HG02943 (cell line): Measurements from ENCODE around the gene CPNE5.
"Not testable (repeated sequence)": the region's sequence is repeated elsewhere in the genome, so short reads cannot be mapped to it uniquely, and the experiment has no call there.

Experiments used
- ATAC-seq: cut with Tn5 transposase; IDR thresholded peaks from one replicate; pipeline ENCODE4 v1.9.1; 2021; ENCODE audit warnings: mild to moderate bottlenecking, low read depth, moderate library complexity; ENCODE audit not compliant: unreplicated experiment

CPNE5 gene

DNA sequence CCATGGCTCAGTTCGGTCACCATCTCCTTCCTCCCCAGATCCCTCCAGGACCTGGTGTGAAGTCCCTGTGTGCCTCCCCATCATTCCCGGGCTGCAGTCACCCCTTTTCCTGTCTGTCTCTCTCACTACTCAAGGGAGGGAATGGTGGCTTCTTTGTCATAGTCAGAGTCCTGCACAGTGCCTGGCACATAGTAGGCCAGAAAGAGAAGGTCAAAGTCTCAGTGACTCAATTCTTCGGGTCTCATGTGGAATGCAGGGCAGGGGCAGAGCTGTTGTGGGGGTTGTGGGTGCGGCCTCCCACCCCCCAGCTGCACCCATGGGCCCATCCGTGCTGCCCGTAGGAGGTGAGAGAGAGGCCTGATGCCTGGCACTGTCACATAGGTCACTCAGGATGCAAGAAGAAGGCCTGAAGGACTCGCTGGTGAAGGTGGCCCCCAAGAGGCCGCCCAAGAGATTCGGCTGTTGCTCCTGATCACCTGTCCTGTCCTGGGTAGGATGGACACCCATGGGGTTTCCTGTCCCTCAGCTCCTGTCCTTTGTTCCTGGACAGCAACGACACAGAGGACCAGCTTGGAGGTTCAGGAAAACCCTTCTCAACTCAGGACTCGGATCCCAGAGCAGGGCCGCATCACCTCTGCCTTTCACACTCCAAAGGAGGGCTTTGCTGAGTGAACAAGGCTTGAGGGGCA is 107.5 kb downstream of the CPNE5 start:
- no peak for ATAC-seq

DNA sequence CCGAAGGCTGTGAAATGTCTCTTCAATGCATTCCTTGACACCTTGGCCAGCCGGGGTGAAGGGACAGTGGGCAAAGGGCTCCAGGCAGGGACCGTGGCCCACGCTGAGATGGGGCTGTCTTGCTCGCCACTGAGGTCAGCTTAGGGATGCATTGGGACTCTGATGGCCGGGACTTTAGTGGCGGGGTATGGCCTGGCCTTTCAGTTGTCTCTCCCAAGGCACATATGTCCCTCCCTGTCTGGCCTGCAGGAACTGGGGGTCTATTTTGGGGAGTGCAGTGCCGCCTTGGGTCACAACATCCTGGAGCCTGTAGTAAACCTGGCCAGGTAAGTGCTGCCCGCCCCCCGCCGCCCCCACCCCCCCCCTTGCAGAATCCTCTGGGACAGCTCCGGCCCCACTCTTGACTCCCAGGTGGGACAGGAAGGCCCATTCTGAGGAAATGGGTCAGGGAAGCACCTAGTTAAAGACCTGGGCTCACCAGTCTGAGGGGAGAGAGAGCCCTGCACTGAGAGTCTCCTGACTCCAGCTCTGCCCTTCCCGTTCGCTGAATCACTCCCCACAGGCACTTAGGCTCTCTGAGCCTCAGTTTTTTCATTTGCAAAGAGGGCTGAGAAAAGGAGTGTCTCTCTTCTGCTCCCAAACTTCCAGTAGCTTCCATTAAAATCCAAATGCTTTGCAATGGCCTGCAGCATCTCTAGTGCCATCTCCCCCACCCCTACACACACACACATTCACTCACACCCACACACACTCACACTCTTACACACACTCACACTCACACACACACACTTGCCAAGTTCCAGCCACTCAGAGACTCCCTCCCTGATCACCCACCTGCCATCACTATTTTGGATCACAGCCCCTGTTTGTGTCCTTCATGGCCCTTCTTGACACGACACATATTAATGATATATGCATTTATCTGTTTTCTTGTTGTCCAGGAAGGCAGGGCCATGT is 108.5 kb downstream of the CPNE5 start:
- no peak for ATAC-seq

DNA sequence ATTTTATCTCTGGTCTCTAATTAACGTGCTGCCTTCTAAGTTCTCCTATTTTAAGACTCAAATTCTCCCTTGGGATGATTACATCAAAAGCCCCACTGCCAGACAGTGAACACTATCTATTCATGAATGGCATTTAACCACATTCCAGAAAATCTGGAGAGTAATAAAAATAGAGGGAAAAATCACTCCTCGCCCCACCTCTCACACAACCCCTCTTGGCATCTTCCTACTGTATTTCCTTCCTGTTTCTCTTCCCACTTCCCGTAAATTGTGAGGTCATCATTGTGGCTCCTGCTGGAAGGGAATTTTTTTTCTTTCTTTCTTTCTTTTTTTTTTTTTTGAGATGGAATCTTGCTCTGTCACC is 110.1 kb downstream of the CPNE5 start:
- ATAC-seq, result no peak

DNA sequence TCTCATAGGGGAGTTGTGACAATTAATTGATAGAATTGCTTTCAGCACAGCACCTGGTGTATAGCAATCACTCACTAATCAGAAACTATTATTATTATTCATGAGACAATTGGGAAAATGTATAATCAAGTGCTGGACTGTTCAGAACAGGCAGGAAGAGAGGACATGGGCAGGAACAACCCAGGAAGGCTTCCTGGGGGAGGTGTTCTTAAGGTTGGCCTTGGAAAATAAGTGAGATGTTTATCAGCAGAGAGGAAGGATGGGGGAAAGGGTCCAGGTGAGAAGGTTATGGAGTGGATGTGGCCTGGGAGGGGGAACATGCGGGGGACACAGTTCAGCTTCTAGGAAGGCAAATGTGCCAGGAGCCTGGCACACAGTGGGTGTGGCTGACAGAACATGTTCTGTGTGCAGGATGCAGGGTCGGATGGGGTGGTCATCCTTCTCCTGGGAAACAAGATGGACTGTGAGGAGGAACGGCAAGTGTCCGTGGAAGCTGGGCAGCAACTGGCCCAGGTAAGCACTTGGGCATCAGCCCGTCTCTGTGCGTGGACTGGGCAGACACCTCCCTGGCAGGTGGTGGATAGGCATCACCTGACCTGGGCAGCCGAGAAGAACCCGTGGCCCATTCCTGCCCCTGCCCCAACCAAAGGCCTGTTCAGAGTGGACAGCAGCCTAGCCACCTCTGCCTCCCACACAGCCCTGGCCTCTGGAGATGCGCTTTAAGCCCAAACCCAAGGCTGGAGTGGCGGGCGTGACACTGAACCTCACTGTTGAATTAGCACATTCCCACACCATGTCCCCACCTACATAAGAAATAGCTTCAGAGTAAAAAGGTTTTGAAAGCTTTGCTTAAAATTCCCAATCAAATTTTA is 110.7 kb downstream of the CPNE5 start:
- no peak for ATAC-seq

DNA sequence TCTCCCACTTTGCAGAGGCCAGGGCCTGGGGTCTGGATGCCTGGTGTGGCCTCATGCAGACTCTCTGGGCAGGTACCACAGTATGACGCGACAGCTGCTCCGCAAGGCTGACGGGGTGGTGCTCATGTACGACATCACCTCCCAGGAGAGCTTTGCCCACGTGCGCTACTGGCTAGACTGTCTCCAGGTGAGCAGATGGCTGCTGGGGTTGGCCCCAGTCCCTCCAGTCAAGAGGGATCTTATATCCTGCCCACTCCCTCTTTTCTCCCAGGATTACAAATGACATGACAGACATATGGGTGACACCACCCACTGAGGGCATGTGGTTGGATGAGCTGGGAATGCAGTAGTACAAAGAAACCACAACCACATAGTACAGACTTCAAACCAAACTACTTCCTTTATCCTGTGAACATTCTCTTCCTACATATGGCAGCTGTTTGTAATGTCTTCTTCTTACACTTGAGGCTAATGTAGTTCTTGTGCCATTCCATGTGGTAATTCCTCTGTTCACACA is 111.7 kb downstream of the CPNE5 start:
- ATAC-seq, result no peak

DNA sequence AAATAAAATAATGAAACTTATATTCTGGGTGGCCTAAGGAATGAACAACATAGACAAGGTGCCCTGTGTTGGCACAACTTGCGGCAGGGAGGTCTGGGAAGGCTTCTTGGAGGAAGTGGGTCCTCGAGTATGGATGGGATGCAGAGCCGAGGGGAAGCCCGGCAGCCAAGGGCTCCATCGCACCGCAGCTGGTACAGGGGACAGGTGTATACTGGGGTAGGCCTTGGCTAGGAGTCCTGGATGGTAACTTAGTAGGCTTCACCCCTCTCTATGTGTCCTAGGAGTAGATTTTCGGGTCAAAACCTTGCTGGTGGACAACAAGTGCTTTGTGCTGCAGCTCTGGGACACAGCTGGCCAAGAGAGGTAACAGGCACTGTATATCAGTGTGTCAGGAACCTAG is 113.7 kb downstream of the CPNE5 start:
- no peak for ATAC-seq

DNA sequence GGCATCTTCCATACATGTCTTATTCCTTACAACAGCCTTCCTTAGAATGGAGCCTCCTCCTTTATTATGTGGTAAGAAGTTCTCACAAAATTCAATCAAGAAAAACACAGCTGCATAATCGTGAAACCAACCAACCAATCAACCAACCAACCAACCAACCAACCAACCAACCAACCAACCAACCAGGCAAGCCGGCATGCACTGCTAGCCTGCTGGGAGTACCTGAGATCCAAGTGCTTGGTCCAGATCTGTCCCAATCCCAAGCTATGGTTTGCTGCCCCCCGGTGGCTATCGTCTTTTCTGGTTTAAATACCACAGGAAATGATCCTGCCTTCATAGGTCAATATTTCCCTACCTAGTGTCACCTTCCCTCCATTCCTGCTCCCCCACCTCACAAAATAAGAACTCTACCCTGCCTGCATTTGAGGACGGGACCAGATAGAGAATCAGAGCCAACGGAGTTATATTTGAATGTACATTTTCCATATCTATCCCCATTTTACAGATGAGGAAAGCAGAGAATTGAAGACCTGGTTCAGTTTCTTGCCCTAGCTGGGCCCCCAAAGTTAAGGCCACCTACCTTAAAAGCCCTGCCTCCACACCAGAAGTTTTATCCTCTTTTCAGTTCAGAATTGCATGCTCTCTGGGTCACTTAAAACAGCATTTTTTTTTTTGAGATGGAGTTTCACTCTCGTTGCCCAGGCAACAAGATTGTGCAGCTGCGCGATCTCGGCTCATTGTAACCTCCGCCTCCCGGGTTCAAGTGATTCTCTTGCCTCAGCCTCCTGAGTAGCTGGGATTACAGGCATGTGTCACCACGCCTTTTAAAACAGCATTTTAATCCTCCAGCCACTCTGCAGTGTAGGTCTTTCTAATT is 114.5 kb downstream of the CPNE5 start:
- no peak for ATAC-seq

DNA sequence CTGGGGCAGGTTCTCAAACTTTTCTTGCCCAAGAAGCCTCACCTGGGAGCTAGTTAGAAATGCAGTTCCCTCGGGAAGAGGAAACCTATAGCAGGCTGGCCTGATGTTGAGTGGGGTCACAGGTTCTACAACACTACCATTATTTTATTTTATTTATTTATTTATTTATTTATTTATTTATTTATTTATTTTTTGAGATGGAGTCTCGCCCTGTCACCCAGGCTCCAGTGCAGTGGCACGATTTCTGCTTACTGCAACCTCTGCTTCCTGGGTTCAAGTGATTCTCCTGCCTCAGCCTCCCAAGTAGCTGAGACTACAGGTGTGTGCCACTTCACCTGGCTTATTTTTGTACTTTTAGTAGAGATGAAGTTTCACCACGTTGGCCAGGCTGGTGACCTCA is 115.3 kb downstream of the CPNE5 start:
- ATAC-seq, result not testable (repeated sequence)

DNA sequence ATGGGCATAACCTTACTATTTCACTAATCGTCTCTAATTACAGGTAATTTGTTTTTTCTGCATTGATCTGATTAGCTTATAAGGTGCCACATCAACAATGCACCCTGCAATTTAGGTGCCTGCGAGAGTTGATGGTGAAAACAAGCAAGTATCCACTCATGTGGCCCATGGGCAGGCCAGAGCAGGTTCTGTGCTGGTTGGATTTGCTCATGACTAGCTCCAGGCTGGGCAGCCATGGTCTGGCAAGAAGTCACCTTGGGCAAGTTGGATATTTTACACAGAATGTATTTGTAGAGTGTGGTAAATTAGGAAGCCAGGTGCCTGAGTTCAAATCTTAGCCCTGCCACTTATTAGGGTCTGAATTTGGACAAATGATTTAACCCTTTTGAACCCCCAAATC is 116.4 kb downstream of the CPNE5 start:
- no peak for ATAC-seq

DNA sequence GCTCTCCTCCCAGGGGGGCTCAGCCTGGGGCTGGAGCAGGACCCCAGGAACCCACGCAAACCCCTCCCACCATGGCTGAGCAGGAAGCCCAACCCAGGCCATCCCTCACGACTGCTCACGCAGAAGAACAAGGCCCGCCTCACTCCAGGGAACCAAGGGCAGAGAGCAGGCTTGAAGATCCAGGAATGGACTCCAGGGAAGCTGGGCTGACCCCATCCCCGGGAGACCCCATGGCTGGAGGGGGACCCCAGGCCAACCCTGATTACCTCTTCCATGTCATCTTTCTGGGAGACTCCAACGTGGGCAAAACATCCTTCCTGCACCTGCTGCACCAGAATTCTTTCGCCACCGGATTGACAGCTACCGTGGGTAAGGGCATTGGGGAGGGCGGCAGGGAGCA is 116.9 kb downstream of the CPNE5 start:
- no peak for ATAC-seq

DNA sequence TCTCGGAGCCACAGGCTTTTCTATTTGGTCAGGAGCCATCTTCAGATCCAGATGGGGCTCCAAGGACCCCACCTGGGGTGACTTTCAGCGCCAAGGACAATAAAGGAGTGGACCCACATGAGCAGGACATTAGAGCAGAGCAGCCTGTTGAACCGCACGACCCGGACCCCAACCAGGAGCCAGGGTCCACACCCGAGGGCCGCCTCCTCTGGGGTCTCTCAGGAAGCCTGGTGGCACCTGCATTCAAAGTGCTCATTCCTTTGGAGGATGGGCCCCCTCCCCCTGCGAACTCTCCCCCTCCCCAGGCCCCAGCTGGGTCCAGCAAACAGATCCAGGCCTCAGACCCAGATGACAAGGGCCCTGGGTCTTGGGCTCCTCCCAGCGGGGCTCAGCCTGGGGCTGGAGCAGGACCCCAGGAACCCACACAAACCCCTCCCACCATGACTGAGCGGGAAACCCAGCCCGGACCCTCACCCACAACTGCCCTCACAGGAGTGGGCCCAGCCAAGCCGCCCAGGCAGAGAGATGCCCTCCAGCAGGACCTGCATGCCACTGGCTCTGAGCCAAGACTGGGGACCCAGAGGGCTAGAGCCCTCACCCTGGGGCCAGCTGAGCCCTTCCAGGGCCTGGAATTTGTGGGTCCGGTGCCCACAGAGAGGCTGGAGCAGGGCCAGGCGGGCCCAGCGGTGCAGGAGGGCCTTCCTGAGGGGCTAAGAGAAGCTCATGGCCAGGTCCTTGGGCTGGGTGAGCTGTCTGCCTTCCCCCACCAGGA is 117.7 kb downstream of the CPNE5 start:
- no peak for ATAC-seq

DNA sequence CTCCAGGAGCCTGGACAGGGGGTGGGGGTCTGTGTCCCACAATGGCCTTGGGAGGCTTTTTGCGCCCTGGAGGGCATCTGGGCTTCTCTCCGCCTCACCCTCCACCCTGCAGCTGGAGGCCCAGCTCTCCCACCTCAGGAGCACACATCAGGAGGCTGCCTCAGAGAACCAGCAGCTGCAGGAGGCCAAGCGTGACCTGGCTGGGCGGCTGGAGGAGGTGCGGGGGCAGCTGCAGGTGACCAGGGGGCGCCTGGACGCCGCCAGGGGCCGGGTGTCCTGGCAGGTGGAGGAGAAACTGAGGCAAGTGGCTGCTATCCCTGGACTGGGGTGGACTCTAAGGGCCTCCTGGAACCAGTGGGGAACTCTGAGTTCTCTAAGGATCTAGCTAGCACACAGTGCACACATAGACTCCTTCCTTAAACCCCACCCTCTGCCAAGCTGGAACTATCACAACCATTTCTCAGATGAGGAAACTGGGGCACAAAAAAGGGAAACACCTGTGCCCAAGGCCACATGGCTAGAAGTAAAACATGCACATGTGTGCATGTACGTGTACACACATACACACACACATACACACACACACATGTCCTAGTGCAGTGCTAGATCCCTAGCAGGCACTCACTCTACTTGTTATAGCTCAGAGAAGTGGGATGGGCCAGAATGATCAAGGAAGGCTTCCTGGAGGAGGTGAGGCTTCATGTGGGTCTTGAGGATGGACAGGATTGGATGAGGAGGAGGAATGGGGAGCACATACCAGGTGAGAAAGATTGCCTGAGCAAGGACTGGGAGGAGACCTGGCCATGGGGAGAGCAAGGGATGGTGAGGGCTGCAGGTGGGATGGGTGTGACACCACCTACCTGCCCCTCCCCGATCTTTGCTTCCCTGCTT is 118.7 kb downstream of the CPNE5 start:
- ATAC-seq, result no peak

DNA sequence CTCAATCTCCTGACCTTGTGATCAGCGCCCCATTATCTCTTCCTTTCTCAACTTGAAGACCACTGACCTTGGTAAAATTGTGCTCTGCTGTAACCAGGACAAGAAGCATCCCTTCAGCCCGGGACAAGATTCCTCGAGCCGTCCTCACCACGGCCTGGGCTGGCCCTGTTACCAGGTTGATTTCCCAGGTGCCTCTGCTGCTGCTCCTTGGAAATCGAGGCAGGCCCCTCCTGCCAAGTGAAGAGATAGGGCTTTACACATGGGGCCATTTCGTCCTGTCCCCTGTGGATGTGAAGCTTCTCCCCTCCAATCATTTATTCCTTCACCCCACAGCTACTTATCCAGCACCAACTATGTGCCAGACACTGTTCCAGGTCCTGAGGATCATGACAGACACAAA is 120.1 kb downstream of the CPNE5 start:
- ATAC-seq, result no peak

DNA sequence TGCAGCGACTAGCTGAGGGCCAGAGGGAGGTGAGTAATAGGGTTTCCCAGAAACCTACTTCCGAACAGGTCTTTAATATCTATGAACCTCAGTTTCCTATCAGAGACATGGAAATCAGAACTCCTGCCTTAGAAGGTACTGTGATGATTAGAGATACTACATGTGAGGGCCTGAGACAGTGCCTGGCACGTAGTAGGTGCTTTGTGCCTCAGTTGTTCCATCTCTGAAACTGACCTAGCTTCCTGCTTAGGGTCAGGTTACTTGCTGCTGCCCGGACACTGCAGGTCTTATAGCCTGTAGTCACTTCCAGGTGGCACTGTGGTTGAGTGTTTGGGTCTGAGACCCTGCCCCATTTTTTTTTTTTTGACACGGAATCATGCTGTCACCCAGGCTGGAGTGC is 120.7 kb downstream of the CPNE5 start:
- no peak for ATAC-seq

DNA sequence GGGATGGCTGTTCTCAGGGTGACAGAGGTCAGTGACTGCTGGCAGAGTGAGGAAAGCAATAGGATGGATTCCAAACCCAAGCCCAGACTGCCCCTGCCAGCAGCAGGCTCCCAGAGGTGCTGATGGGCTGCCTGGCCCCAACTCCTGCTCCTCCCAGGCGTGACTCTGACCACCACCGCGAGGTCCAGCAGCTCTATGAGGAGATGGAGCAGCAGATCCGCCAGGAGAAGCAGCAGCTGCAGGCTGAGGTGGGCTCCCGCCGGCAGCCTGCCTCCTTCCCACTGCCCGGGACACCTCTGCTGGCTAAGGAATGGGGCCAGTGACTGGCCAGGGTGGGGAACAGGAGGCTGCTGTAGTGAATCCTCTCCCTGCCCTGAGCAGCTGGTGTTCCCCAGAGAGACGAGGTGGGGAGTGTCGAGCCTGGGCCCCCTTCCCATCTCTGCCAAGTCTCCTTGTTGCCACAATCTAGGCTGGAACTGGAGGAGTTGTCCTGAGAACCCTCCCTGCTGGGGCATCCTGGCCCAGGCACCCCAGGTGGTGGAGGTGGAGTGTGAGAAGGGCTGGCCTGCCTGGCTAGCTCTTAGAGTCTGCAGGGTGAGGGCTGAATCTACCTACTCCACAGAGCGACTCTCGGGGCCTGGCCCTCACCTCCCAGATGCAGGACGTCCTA is 121.2 kb downstream of the CPNE5 start:
- ATAC-seq, result no peak

DNA sequence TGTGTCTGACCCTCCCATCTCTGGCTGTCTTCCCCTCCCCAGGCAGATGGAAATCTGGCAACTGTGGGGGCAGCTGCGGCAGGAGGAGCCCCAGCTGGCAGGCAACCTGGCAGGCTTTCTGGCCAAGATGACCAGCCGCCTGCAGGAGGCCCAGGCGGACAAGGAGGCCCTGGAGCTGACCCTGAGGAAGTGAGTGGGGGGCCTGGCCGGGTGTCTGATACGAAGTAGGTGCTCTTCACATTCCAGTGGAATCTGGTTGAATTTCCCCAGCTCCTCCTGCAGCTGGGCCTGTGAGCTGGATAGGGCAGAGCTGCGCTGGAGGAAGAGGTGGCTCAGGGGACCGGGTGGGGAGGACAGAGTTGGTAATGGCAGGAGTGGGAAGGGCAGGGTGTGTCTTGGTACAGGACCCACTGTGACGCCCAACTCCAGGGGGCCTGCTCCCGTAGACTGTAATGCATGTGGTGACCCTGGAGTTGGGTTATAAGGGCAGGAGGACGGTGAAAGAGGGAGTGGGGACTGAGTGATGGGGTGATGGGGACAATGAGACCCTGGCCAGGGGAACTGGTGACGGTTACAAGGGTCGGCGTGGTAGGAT is 121.9 kb downstream of the CPNE5 start:
- no peak for ATAC-seq

DNA sequence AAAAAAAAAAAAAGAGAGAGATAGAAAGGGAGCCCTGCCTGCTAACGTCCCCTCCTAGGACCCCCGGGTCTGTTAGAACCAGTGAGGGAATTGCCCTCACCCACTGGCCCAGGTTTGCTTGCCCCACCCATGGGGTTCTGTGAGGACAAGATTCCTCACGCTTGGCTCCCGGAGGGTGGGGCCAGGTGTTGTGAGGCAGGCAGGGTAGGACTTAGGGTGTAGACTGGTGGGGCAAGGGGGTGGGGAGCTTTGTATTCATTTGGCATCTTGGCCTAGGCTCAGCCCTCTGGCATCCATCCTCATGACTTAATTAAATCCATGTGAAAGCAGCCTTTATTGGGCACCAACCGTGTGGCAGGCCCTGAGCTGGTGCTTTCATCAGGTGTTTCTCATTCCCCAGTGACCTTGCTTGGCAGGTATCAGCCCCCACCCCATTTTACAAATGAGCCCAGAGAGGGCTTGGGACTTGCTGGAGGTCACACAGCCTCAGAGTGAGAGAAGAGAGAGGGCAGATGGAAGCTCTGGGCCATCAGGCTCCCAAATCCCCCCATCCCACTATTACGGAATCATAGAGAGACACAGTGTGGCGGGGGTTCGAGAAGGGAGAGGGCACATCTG is 122.7 kb downstream of the CPNE5 start:
- ATAC-seq, result no peak
